HFFc6 (cell line): ENCODE results near the gene RBM19. TPM values are rescaled to one million over a fixed set of nuclear protein-coding genes. Genes with fewer than 3 reads are reported as not detected.

Source experiments
- DNase-seq: peaks from one replicate; pipeline ENCODE4 v3.0.0-alpha.2; 2018
- H3K27ac Mint-ChIP-seq: 2 replicates; pipeline ENCODE4 v1.8.0; 2020; ENCODE audit warnings: mild to moderate bottlenecking, mixed read lengths
- H3K27me3 Mint-ChIP-seq: 2 replicates; pipeline ENCODE4 v1.8.0; 2021; ENCODE audit warnings: mild to moderate bottlenecking, moderate library complexity, mixed read lengths; ENCODE audit not compliant: insufficient read depth
- H3K36me3 Mint-ChIP-seq: 2 replicates; pipeline ENCODE4 v1.8.0; 2021; ENCODE audit warnings: low read depth, mixed read lengths
- H3K4me1 Mint-ChIP-seq: 2 replicates; pipeline ENCODE4 v1.8.0; 2020; ENCODE audit warnings: low read depth, mixed read lengths
- H3K4me3 Mint-ChIP-seq: 2 replicates; pipeline ENCODE4 v1.8.0; 2020; ENCODE audit warnings: mild to moderate bottlenecking, moderate library complexity, mixed read lengths
- H3K9me3 Mint-ChIP-seq: 2 replicates; pipeline ENCODE4 v1.8.0; 2020; ENCODE audit warnings: mild to moderate bottlenecking, mixed read lengths
- total RNA-seq, 6 experiments: library from RNA; stranded (reverse); fragmentation: NEBNext Ultra II Directional; extraction: Animal tissue kit (Norgen Biotek cat#: 25700); gene quantifications; 2 replicates in 1 of 6; 3 replicates in 5 of 6; pipeline ENCODE4 v1.2.3, GENCODE V29; 2021
- TF ChIP-seq, protein P1 (sequence below): fragments of 200-600 bp; sonication (generic); IDR thresholded peaks from 2 replicates; pipeline ENCODE4 v1.5.0; 2021; ENCODE audit warnings: antibody characterized with exemption, mild to moderate bottlenecking

The RBM19 gene
- total RNA-seq, 6 experiments from 2014 or later, result 27.8 to 34.8 (median 29.8) TPM

- no peaks in the 10 kb centered on the region; the same call in 1 of the 2 replicates for H3K27me3 Mint-ChIP-seq
- H3K4me3 Mint-ChIP-seq, result no peak overlapping the region
- TF ChIP-seq, protein P1, sequence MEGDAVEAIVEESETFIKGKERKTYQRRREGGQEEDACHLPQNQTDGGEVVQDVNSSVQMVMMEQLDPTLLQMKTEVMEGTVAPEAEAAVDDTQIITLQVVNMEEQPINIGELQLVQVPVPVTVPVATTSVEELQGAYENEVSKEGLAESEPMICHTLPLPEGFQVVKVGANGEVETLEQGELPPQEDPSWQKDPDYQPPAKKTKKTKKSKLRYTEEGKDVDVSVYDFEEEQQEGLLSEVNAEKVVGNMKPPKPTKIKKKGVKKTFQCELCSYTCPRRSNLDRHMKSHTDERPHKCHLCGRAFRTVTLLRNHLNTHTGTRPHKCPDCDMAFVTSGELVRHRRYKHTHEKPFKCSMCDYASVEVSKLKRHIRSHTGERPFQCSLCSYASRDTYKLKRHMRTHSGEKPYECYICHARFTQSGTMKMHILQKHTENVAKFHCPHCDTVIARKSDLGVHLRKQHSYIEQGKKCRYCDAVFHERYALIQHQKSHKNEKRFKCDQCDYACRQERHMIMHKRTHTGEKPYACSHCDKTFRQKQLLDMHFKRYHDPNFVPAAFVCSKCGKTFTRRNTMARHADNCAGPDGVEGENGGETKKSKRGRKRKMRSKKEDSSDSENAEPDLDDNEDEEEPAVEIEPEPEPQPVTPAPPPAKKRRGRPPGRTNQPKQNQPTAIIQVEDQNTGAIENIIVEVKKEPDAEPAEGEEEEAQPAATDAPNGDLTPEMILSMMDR, result no peak
- H3K9me3 Mint-ChIP-seq, result no peaks in the 10 kb centered on the region
- H3K27ac Mint-ChIP-seq, result no peak overlapping the region
- no peak for DNase-seq
- peaks cover 15% of the 10 kb centered on the region for H3K36me3 Mint-ChIP-seq
- peaks cover 7% of the 10 kb centered on the region; the same call in 1 of the 2 replicates for H3K4me1 Mint-ChIP-seq
Measured at GRCh38 chr12:113936460-113936859, 29.7 kb downstream of the RBM19 start.

- H3K4me3 Mint-ChIP-seq, result no peak overlapping the region
- peaks cover 7% of the 10 kb centered on the region; the same call in 1 of the 2 replicates for H3K4me1 Mint-ChIP-seq
- TF ChIP-seq, protein P1, result no peak
- peaks cover 10% of the 10 kb centered on the region for H3K36me3 Mint-ChIP-seq
- 0 out of 2 replicates have a peak overlapping the region, but pooled peaks have one; percentile 38 for H3K27ac Mint-ChIP-seq
- no peaks in the 10 kb centered on the region for H3K9me3 Mint-ChIP-seq
- no peaks in the 10 kb centered on the region; the same call in 1 of the 2 replicates for H3K27me3 Mint-ChIP-seq
- DNase-seq, result no peak
Measured at GRCh38 chr12:113935459-113935858, 30.7 kb downstream of the RBM19 start.

DNA sequence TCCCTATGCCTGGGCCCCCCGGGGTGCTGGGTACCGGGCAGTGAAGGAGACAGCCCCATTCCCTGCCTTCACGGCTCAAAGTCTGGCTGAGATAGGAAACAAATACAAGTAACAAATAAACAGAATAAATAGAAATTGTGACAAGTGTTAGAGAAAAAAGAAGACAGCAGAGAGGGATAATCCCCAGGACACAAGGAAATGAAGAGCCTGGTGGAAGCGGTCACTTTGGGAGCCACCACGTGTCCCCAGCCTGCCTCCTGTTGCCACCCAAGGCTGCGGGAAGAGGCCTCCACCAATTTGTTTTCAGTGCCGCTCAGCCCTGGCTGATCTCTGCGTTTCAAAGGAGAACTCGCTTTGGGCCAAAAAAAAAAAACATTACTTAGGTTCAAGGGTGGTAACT is 31.2 kb downstream of the RBM19 start:
- Mint-ChIP-seq H3K27me3 (no peaks in the 10 kb centered on the region; the same call in 1 of the 2 replicates), H3K4me3 (no peak overlapping the region)
- no peak for DNase-seq

GRCh38 chr12:113934060-113934814 is 31.9 kb downstream of the RBM19 start:
- Mint-ChIP-seq H3K27me3 (no peaks in the 10 kb centered on the region; the same call in 1 of the 2 replicates), H3K9me3 (no peaks in the 10 kb centered on the region), H3K27ac (no peak overlapping the region), H3K36me3 (peaks cover 6% of the 10 kb centered on the region; the same call in 1 of the 2 replicates), H3K4me3 (no peak overlapping the region), H3K4me1 (peaks cover 7% of the 10 kb centered on the region; the same call in 1 of the 2 replicates)
- TF ChIP-seq, protein P1, result no peak
- no peak for DNase-seq

More for the DNA sequence above, 31.2 kb downstream of the RBM19 start:
- Mint-ChIP-seq H3K27ac (no peak overlapping the region), H3K9me3 (no peaks in the 10 kb centered on the region), H3K4me1 (peaks cover 7% of the 10 kb centered on the region; the same call in 1 of the 2 replicates), H3K36me3 (peaks cover 10% of the 10 kb centered on the region)
- TF ChIP-seq, protein P1, result no peak

DNA sequence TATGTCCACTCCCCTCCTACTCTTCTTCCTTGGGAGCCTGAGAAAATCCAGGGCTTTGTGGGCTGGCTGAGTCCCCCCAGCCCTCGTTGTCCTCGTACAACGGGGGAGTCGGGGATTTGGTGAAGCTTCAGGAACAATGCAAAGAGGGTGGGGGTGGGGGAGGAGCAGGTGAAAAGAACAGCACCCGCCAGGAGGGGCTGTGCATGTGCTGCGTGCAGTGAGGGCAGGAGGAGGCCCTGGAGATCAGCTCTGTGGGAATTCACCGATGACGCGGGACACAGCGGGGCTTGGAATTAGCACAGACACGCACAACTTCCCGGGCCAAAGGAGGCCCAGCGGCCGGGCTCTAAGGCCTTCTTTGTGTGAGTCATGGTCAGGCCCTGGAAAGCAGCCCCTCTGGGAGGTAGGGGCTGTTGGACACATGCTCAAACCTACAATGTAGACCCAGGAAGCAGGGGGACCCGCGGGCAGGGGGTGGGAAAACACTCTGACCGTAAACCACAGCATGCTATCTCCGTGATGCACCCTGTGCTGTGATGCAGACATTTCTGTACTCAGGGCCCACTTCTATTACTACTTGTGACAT is 32.8 kb downstream of the RBM19 start:
- Mint-ChIP-seq H3K4me3 (no peak overlapping the region), H3K27ac (no peak overlapping the region), H3K9me3 (no peaks in the 10 kb centered on the region), H3K27me3 (no peaks in the 10 kb centered on the region; the same call in 1 of the 2 replicates), H3K36me3 (peaks cover under 1% of the 10 kb centered on the region; the same call in 1 of the 2 replicates), H3K4me1 (peaks cover 4% of the 10 kb centered on the region; the same call in 1 of the 2 replicates)
- DNase-seq, result no peak
- TF ChIP-seq, protein P1, result no peak
